K562 (cell line): Measurements from ENCODE around the gene MYO3B. TPM values are rescaled to one million over a fixed set of nuclear protein-coding genes. Genes with fewer than 3 reads are reported as not detected.

Experiments
- ARID2 ChIP-seq: fragments of 450-650 bp; IDR thresholded peaks from 2 replicates; pipeline ENCODE4 v1.6.1; 2017; ENCODE audit warnings: antibody characterized with exemption, mild to moderate bottlenecking
- ATF6 ChIP-seq: sonication (generic); formaldehyde crosslinking; IDR thresholded peaks from 2 replicates; pipeline ENCODE4 v1.4.0; 2020; ENCODE audit warnings: mild to moderate bottlenecking, missing genetic modification reagents
- CBX8 ChIP-seq: fragments of 200-600 bp; sonication (generic); IDR thresholded peaks from 2 replicates; pipeline ENCODE4 v1.6.1; 2012; ENCODE audit warnings: borderline replicate concordance, mixed run types, low read depth, mild to moderate bottlenecking, moderate library complexity, mixed read lengths, low read length, control low read depth, inconsistent platforms; ENCODE audit not compliant: poor library complexity, severe bottlenecking; ENCODE audit errors: extremely low read depth
- E2F3 ChIP-seq: fragments of 250-450 bp; sonication (Bioruptor Pico); IDR thresholded peaks from 2 replicates; pipeline ENCODE4 v1.4.0; 2020; ENCODE audit warnings: mild to moderate bottlenecking
- ESRRA ChIP-seq: fragments of 450-650 bp; IDR thresholded peaks from 2 replicates; pipeline ENCODE4 v1.6.1; 2014; ENCODE audit warnings: low read depth, mild to moderate bottlenecking, moderate library complexity, borderline replicate concordance
- FOXP1 ChIP-seq: sonication (generic); formaldehyde crosslinking; IDR thresholded peaks from 2 replicates; pipeline ENCODE4 v1.8.0; 2022; ENCODE audit warnings: mild to moderate bottlenecking, missing genetic modification reagents
- GABPB1 ChIP-seq: sonication (generic); formaldehyde crosslinking; IDR thresholded peaks from 2 replicates; pipeline ENCODE4 v1.8.0; 2022; ENCODE audit warnings: mild to moderate bottlenecking, missing genetic modification reagents
- GTF2F1 ChIP-seq: IDR thresholded peaks from 2 replicates; pipeline ENCODE4 v1.6.1; 2011; ENCODE audit warnings: low read depth, low read length, improper control_type of control experiment
- HLTF ChIP-seq: fragments of 450-650 bp; IDR thresholded peaks from 2 replicates; pipeline ENCODE4 v1.6.1; 2016
- HOXB6 ChIP-seq: fragments of 250-450 bp; sonication (Bioruptor Pico); IDR thresholded peaks from 2 replicates; pipeline ENCODE4 v1.5.1; 2022; ENCODE audit warnings: mild to moderate bottlenecking, borderline replicate concordance
- JUND ChIP-seq, 2 experiments: IDR thresholded peaks; 2 replicates in 1 of 2; 3 replicates in 1 of 2; pipeline ENCODE4 v1.6.1; 2011; ENCODE audit warnings: borderline replicate concordance in 2 of 2, low read depth in 2 of 2, low read length in 2 of 2, improper control_type of control experiment in 1 of 2, missing biosample characterization in 1 of 2, missing genetic modification characterization in 1 of 2, missing genetic modification reagents in 1 of 2
- KLF10 ChIP-seq: fragments of 250-450 bp; sonication (Bioruptor Pico); IDR thresholded peaks from 2 replicates; pipeline ENCODE4 v1.6.1; 2021; ENCODE audit warnings: matching md5 sums
- L3MBTL2 ChIP-seq: fragments of 450-650 bp; IDR thresholded peaks from 2 replicates; pipeline ENCODE4 v1.6.1; 2016; ENCODE audit warnings: mild to moderate bottlenecking, moderate library complexity
- MCM3 ChIP-seq: fragments of 450-650 bp; IDR thresholded peaks from 2 replicates; pipeline ENCODE4 v1.6.1; 2016
- MTA3 ChIP-seq: fragments of 450-650 bp; formaldehyde crosslinking; IDR thresholded peaks from 2 replicates; pipeline ENCODE4 v1.6.1; 2017; ENCODE audit warnings: mild to moderate bottlenecking, borderline replicate concordance
- NFIX ChIP-seq: fragments of 250-450 bp; sonication (Bioruptor Pico); IDR thresholded peaks from 2 replicates; pipeline ENCODE4 v1.4.0; 2020; ENCODE audit warnings: low read depth, mild to moderate bottlenecking, moderate library complexity
- PCBP1 ChIP-seq: fragments of 200-400 bp; formaldehyde crosslinking; IDR thresholded peaks from 2 replicates; pipeline ENCODE4 v1.6.1; 2018; ENCODE audit warnings: mild to moderate bottlenecking, low read depth, low read length; ENCODE audit not compliant: poor library complexity, severe bottlenecking
- RBM34 ChIP-seq: fragments of 200-400 bp; formaldehyde crosslinking; IDR thresholded peaks from 2 replicates; pipeline ENCODE4 v1.6.1; 2018; ENCODE audit warnings: low read length, borderline replicate concordance; ENCODE audit not compliant: insufficient read depth
- RFX5 ChIP-seq: IDR thresholded peaks from 2 replicates; pipeline ENCODE4 v1.6.1; 2011; ENCODE audit warnings: low read depth, mild to moderate bottlenecking, improper control_type of control experiment, low read length
- SOX6 ChIP-seq: fragments of 450-650 bp; IDR thresholded peaks from 2 replicates; pipeline ENCODE4 v1.6.1; 2014; ENCODE audit warnings: mild to moderate bottlenecking
- STAG1 ChIP-seq: sonication (generic); formaldehyde crosslinking; IDR thresholded peaks from 2 replicates; pipeline ENCODE4 v1.5.0; 2020; ENCODE audit warnings: missing genetic modification reagents, borderline replicate concordance
- ZC3H11A ChIP-seq: IDR thresholded peaks from 2 replicates; pipeline ENCODE4 v1.6.1; 2012; ENCODE audit warnings: low read depth, low read length, improper control_type of control experiment
- ZNF184 ChIP-seq: sonication (generic); formaldehyde crosslinking; IDR thresholded peaks from 2 replicates; pipeline ENCODE4 v1.5.0; 2020; ENCODE audit warnings: missing genetic modification reagents
- ZNF324 ChIP-seq: fragments of 250-450 bp; sonication (Bioruptor Pico); IDR thresholded peaks from 2 replicates; pipeline ENCODE4 v1.4.0; 2020; ENCODE audit warnings: mild to moderate bottlenecking
- ZNF384 ChIP-seq: IDR thresholded peaks from 2 replicates; pipeline ENCODE4 v1.6.1; 2012; ENCODE audit warnings: low read depth, low read length, improper control_type of control experiment
- ZNF444 ChIP-seq: fragments of 250-450 bp; sonication (Bioruptor Pico); IDR thresholded peaks from 2 replicates; pipeline ENCODE4 v1.4.0; 2020; ENCODE audit warnings: mild to moderate bottlenecking, moderate library complexity
- ZNF79 ChIP-seq: fragments of 250-450 bp; sonication (Bioruptor Pico); IDR thresholded peaks from 2 replicates; pipeline ENCODE4 v1.4.0; 2020; ENCODE audit warnings: low read depth, mild to moderate bottlenecking, moderate library complexity
- polyA plus RNA-seq, 8 experiments: library from polyadenylated mRNA; depleted of rRNA in 4 of 8; stranded (reverse) in 5 of 8; unstranded in 3 of 8; fragments of >200 nt; fragmentation: Nextera tagmentation in 2 of 8; fragmentation: Illumina TruSeq in 1 of 8; extraction: Ambion mirVana in 2 of 8; extraction: Trizol in 1 of 8; gene quantifications; 2 replicates each; pipeline versions ENCODE4 v1.2.1 to v1.2.3, GENCODE V29; 2011 to 2014; ENCODE audit warnings: inconsistent platforms in 1 of 8, missing spikeins in 1 of 8
- total RNA-seq, 7 experiments: library from RNA; depleted of rRNA in 6 of 7; stranded (reverse); fragments of >200 nt in 6 of 7; fragmentation: Illumina TruSeq in 2 of 7; extraction: Trizol in 2 of 7; gene quantifications; 2 replicates each; pipeline versions ENCODE4 v1.2.1 to v1.2.3, GENCODE V29; 2011 to 2021; ENCODE audit warnings: low replicate concordance in 1 of 7
- TF ChIP-seq, protein P1 (sequence below): fragments of 450-650 bp; formaldehyde crosslinking; IDR thresholded peaks from 2 replicates; pipeline ENCODE4 v1.4.0; 2020; ENCODE audit warnings: mild to moderate bottlenecking, moderate library complexity

MYO3B gene
- total and polyA plus RNA-seq, 9 of the 15 experiments (the other 6 are each of a cell fraction or from before 2014, with no cell fraction given): 2.7 to 6.5 (median 3.6) TPM

GRCh38 chr2:170247882-170248393 lies 70.0 kb downstream of the MYO3B start (continued):
- TF ChIP-seq, protein P1, sequence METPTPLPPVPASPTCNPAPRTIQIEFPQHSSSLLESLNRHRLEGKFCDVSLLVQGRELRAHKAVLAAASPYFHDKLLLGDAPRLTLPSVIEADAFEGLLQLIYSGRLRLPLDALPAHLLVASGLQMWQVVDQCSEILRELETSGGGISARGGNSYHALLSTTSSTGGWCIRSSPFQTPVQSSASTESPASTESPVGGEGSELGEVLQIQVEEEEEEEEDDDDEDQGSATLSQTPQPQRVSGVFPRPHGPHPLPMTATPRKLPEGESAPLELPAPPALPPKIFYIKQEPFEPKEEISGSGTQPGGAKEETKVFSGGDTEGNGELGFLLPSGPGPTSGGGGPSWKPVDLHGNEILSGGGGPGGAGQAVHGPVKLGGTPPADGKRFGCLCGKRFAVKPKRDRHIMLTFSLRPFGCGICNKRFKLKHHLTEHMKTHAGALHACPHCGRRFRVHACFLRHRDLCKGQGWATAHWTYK: 0 out of 2 replicates have a peak, but pooled peaks have one; percentile 36
- TF ChIP-seq ZNF79 (CRISPR knock-in tag) (no peak), STAG1 (CRISPR knock-in tag) (no peak), L3MBTL2 (no peak), GTF2F1 (no peak), RFX5 (no peak), ZNF384 (no peak), MTA3 (no peak), KLF10 (no peak), HOXB6 (CRISPR knock-in tag) (no peak), ZC3H11A (no peak), ZNF184 (CRISPR knock-in tag) (no peak), JUND (IDR thresholded peaks at IDR 0.05; ENCODE audit: borderline replicate concordance, low read depth, low read length) (peak; percentile 91), JUND (tag; IDR thresholded peaks at IDR 0.05; ENCODE audit: borderline replicate concordance, low read depth, low read length) (peak; percentile 86; the same call in 2 of the 3 replicates), FOXP1 (CRISPR knock-in tag) (no peak), PCBP1 (no peak), ZNF324 (CRISPR knock-in tag) (peak; percentile 36; the same call in 1 of the 2 replicates), ARID2 (no peak), ESRRA (no peak), GABPB1 (CRISPR knock-in tag) (no peak), NFIX (CRISPR knock-in tag) (0 out of 2 replicates have a peak, but pooled peaks have one; percentile 18), HLTF (no peak), MCM3 (no peak), ATF6 (no peak), SOX6 (peak; percentile 44), E2F3 (CRISPR knock-in tag) (0 out of 2 replicates have a peak, but pooled peaks have one; percentile 65), RBM34 (no peak), ZNF444 (no peak), CBX8 (no peak)
